Loucy (cell line): ENCODE measurements around the gene NDUFC2.

ENCODE experiments used
- H2AFZ ChIP-seq: fragments of 200-600 bp; sonication (generic); 2 replicates; pipeline ENCODE4 v1.6.0; 2016; ENCODE audit warnings: antibody characterized with exemption, mild to moderate bottlenecking, low read length, moderate library complexity
- H3F3A ChIP-seq: fragments of 200-600 bp; 2 replicates; pipeline ENCODE4 v1.6.0; 2016; ENCODE audit warnings: antibody characterized with exemption, low read depth, mild to moderate bottlenecking
- H3K27me3 ChIP-seq: fragments of 200-600 bp; sonication (generic); 2 replicates; pipeline ENCODE4 v1.6.1; 2014; ENCODE audit warnings: low read length, mild to moderate bottlenecking; ENCODE audit not compliant: insufficient read depth, poor library complexity, severe bottlenecking
- H3K36me3 ChIP-seq: fragments of 200-600 bp; sonication (generic); 2 replicates; pipeline ENCODE4 v1.6.1; 2016; ENCODE audit warnings: low read length; ENCODE audit not compliant: insufficient read depth
- H3K4me1 ChIP-seq: fragments of 200-600 bp; sonication (generic); 2 replicates; pipeline ENCODE4 v1.5.1; 2014; ENCODE audit warnings: low read length, mild to moderate bottlenecking; ENCODE audit not compliant: insufficient read depth, poor library complexity, severe bottlenecking
- H3K4me2 ChIP-seq: fragments of 200-600 bp; sonication (generic); 2 replicates; pipeline ENCODE4 v1.6.0; 2014; ENCODE audit warnings: antibody characterized with exemption, low read length, low read depth, mild to moderate bottlenecking; ENCODE audit not compliant: poor library complexity, severe bottlenecking
- H3K4me3 ChIP-seq: fragments of 200-600 bp; sonication (generic); 2 replicates; pipeline ENCODE4 v1.5.1; 2014; ENCODE audit warnings: low read length, mild to moderate bottlenecking, mixed read lengths; ENCODE audit not compliant: poor library complexity, severe bottlenecking
- H3K79me2 ChIP-seq: fragments of 200-600 bp; sonication (generic); 2 replicates; pipeline ENCODE4 v1.6.1; 2014; ENCODE audit warnings: low read length; ENCODE audit not compliant: insufficient read depth
- H3K9ac ChIP-seq: fragments of 200-600 bp; sonication (generic); 2 replicates; pipeline ENCODE4 v1.6.0; 2014; ENCODE audit warnings: mild to moderate bottlenecking, low read depth, low read length, moderate library complexity; ENCODE audit not compliant: poor library complexity, severe bottlenecking
- H3K9me2 ChIP-seq: fragments of 200-600 bp; sonication (generic); replicated peaks from 2 replicates; pipeline ENCODE4 v1.6.1; 2016; ENCODE audit warnings: low read depth, low read length, mixed read lengths
- H3K9me3 ChIP-seq: fragments of 200-600 bp; sonication (generic); 2 replicates; pipeline ENCODE4 v1.6.1; 2014; ENCODE audit warnings: mild to moderate bottlenecking, antibody characterized with exemption, low read length, low read depth; ENCODE audit not compliant: insufficient read depth
- H4K20me1 ChIP-seq: fragments of 200-600 bp; sonication (generic); 2 replicates; pipeline ENCODE4 v1.6.0; 2014; ENCODE audit warnings: antibody characterized with exemption, low read length, mild to moderate bottlenecking; ENCODE audit not compliant: insufficient read depth, poor library complexity, severe bottlenecking
- EZH2phosphoT487 ChIP-seq: fragments of 200-600 bp; IDR thresholded peaks from 2 replicates; pipeline ENCODE4 v1.6.1; 2018; ENCODE audit warnings: antibody characterized with exemption, mild to moderate bottlenecking, moderate library complexity, borderline replicate concordance
- TF ChIP-seq, protein P1 (sequence below): fragments of 200-600 bp; sonication (generic); conservative IDR thresholded peaks from 2 replicates; pipeline ENCODE4 v1.5.1; 2014; ENCODE audit warnings: mild to moderate bottlenecking, antibody characterized with exemption, low read length

NDUFC2 gene

DNA sequence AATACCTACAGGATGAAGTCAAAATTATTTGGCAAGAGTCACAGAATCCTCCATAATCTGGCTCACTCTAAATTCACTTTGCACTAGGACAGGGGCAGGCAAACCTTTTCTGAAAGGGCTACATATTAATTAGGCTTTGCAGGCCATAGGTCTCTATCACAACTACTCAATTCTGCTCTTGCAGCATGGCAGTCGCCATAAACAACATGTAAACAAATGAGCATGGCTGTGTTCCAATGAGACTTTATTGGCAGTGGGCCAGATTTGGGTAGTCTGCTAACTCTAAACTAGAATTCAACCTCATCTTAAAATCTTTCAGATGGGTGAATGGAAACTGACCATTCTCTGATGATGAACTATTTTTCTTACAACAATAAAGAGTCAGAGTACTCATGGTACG, 10.2 kb downstream of the NDUFC2 start:
- Histone ChIP-seq H4K20me1 (peaks cover 23% of the 10 kb centered on the region), H3K4me2 (no peak overlapping the region), H3K4me3 (no peak overlapping the region), H3K4me1 (peaks cover 8% of the 10 kb centered on the region), H3K9me2 (no peaks in the 10 kb centered on the region), H3K9me3 (no peaks in the 10 kb centered on the region), H3K27me3 (no peaks in the 10 kb centered on the region), H3F3A (no peaks in the 10 kb centered on the region), H3K36me3 (peaks cover 52% of the 10 kb centered on the region; the same call in 1 of the 2 replicates), H3K9ac (no peak overlapping the region), H3K79me2 (peaks cover 48% of the 10 kb centered on the region), H2AFZ (no peak overlapping the region)
- TF ChIP-seq, protein P1, sequence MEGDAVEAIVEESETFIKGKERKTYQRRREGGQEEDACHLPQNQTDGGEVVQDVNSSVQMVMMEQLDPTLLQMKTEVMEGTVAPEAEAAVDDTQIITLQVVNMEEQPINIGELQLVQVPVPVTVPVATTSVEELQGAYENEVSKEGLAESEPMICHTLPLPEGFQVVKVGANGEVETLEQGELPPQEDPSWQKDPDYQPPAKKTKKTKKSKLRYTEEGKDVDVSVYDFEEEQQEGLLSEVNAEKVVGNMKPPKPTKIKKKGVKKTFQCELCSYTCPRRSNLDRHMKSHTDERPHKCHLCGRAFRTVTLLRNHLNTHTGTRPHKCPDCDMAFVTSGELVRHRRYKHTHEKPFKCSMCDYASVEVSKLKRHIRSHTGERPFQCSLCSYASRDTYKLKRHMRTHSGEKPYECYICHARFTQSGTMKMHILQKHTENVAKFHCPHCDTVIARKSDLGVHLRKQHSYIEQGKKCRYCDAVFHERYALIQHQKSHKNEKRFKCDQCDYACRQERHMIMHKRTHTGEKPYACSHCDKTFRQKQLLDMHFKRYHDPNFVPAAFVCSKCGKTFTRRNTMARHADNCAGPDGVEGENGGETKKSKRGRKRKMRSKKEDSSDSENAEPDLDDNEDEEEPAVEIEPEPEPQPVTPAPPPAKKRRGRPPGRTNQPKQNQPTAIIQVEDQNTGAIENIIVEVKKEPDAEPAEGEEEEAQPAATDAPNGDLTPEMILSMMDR, result no peak
- no peak for TF ChIP-seq EZH2phosphoT487

DNA sequence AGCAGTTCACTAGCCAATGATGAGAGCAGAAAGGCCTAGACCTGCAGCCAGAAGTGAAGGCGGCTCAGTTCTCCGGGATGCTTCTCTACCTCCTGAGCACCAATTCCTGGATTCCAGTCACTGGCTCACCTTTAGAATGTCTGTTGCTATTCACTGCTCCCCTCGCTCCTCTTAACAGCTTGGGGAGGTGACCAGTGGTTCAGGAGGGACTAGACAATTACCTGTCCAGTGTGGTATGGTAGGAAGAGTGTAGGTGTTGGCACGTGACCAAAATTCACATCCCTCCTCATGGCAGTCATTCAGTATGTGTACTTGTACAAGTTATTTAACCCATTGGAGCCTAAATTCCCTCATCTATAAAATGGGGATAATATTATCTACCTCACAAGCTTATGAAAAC, 12.0 kb downstream of the NDUFC2 start:
- Histone ChIP-seq H3K36me3 (peaks cover 47% of the 10 kb centered on the region; the same call in 1 of the 2 replicates), H2AFZ (no peak overlapping the region), H3K9ac (no peak overlapping the region), H3K4me2 (no peak overlapping the region), H3F3A (no peaks in the 10 kb centered on the region), H3K9me3 (no peaks in the 10 kb centered on the region), H3K4me3 (no peak overlapping the region), H3K27me3 (no peaks in the 10 kb centered on the region), H3K4me1 (peaks cover 4% of the 10 kb centered on the region), H3K79me2 (peaks cover 30% of the 10 kb centered on the region), H4K20me1 (peaks cover 18% of the 10 kb centered on the region), H3K9me2 (no peaks in the 10 kb centered on the region)
- TF ChIP-seq EZH2phosphoT487, result no peak
- TF ChIP-seq, protein P1, result no peak

DNA sequence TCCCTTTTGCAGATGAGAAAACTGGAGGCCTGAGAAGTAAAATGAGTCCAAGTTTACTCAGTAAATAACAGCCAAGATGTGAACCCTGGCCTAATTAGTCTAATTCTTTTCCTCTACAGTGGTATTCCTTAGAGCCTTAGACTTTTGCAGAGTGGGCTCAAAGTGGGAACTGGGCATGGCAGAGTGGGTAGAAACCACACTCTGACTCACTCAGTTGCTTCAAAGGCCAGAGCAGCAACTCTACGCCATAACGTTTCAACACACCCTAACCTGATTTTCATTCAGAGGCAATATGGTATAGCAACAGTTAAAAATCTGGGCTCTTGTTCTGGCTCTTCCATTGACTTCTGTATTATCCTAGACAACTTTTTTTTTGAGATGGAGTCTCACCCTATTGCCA, 13.2 kb downstream of the NDUFC2 start:
- H3K4me2 ChIP-seq, result no peak overlapping the region
- no peak for TF ChIP-seq EZH2phosphoT487
- TF ChIP-seq, protein P1, result no peak
- no peak overlapping the region for H3K9ac ChIP-seq
- H3K27me3 ChIP-seq, result no peaks in the 10 kb centered on the region
- peaks cover 19% of the 10 kb centered on the region for H3K79me2 ChIP-seq
- no peak overlapping the region for H3K4me3 ChIP-seq
- no peaks in the 10 kb centered on the region for H3K9me2 ChIP-seq
- H3K4me1 ChIP-seq, result peaks cover 3% of the 10 kb centered on the region
- no peaks in the 10 kb centered on the region for H3F3A ChIP-seq
- peaks cover 13% of the 10 kb centered on the region for H4K20me1 ChIP-seq
- no peak overlapping the region for H2AFZ ChIP-seq
- H3K36me3 ChIP-seq, result peaks cover 39% of the 10 kb centered on the region; the same call in 1 of the 2 replicates
- no peaks in the 10 kb centered on the region for H3K9me3 ChIP-seq
